ENCODE results near the gene PLPPR2. TPM values are rescaled to one million over a fixed set of nuclear protein-coding genes. Genes with fewer than 3 reads are reported as not detected.

The PLPPR2 gene
- total RNA-seq, 1 experiment from 2014 or later, result 7.5 TPM

GRCh38 chr19:11339254-11340098 lies 15.8 kb upstream of the PLPPR2 start, which contains the start of gene RAB3D (continued):
- TF ChIP-seq NFATC4 (CRISPR knock-in tag; IDR thresholded peaks at IDR 0.05) (no peak), ZNF317 (CRISPR knock-in tag; IDR thresholded peaks at IDR 0.05; ENCODE audit: borderline replicate concordance, low read depth) (no peak), PRDM15 (CRISPR knock-in tag; IDR thresholded peaks at IDR 0.05) (no peak), ZBTB43 (CRISPR knock-in tag; IDR thresholded peaks at IDR 0.05) (0 out of 2 replicates have a peak, but pooled peaks have one; percentile 47), ZNF396 (CRISPR knock-in tag; IDR thresholded peaks at IDR 0.05; ENCODE audit: borderline replicate concordance) (no peak), TCF7 (CRISPR knock-in tag; IDR thresholded peaks at IDR 0.05; ENCODE audit: low read depth) (no peak), TEAD4 (CRISPR knock-in tag; IDR thresholded peaks at IDR 0.05) (no peak), IRF2 (CRISPR knock-in tag; IDR thresholded peaks at IDR 0.05; ENCODE audit: borderline replicate concordance, low read depth) (no peak), ETV6 (CRISPR knock-in tag; IDR thresholded peaks at IDR 0.05) (peak; percentile 54; the same call in 1 of the 2 replicates), PREB (CRISPR knock-in tag; IDR thresholded peaks at IDR 0.05; ENCODE audit: borderline replicate concordance) (no peak), NFE2L1 (CRISPR knock-in tag; IDR thresholded peaks at IDR 0.05) (no peak), ZNF121 (CRISPR knock-in tag; IDR thresholded peaks at IDR 0.05) (peak; percentile 88), SOX15 (CRISPR knock-in tag; IDR thresholded peaks at IDR 0.05) (no peak), FOXK1 (CRISPR knock-in tag; IDR thresholded peaks at IDR 0.05) (peak; percentile 47; the same call in 1 of the 2 replicates)
- TF ChIP-seq, protein P1, sequence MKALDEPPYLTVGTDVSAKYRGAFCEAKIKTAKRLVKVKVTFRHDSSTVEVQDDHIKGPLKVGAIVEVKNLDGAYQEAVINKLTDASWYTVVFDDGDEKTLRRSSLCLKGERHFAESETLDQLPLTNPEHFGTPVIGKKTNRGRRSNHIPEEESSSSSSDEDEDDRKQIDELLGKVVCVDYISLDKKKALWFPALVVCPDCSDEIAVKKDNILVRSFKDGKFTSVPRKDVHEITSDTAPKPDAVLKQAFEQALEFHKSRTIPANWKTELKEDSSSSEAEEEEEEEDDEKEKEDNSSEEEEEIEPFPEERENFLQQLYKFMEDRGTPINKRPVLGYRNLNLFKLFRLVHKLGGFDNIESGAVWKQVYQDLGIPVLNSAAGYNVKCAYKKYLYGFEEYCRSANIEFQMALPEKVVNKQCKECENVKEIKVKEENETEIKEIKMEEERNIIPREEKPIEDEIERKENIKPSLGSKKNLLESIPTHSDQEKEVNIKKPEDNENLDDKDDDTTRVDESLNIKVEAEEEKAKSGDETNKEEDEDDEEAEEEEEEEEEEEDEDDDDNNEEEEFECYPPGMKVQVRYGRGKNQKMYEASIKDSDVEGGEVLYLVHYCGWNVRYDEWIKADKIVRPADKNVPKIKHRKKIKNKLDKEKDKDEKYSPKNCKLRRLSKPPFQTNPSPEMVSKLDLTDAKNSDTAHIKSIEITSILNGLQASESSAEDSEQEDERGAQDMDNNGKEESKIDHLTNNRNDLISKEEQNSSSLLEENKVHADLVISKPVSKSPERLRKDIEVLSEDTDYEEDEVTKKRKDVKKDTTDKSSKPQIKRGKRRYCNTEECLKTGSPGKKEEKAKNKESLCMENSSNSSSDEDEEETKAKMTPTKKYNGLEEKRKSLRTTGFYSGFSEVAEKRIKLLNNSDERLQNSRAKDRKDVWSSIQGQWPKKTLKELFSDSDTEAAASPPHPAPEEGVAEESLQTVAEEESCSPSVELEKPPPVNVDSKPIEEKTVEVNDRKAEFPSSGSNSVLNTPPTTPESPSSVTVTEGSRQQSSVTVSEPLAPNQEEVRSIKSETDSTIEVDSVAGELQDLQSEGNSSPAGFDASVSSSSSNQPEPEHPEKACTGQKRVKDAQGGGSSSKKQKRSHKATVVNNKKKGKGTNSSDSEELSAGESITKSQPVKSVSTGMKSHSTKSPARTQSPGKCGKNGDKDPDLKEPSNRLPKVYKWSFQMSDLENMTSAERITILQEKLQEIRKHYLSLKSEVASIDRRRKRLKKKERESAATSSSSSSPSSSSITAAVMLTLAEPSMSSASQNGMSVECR (CRISPR knock-in tag; IDR thresholded peaks at IDR 0.05; ENCODE audit: borderline replicate concordance), result peak; percentile 62; the same call in 1 of the 2 replicates
- TF ChIP-seq, protein P2, sequence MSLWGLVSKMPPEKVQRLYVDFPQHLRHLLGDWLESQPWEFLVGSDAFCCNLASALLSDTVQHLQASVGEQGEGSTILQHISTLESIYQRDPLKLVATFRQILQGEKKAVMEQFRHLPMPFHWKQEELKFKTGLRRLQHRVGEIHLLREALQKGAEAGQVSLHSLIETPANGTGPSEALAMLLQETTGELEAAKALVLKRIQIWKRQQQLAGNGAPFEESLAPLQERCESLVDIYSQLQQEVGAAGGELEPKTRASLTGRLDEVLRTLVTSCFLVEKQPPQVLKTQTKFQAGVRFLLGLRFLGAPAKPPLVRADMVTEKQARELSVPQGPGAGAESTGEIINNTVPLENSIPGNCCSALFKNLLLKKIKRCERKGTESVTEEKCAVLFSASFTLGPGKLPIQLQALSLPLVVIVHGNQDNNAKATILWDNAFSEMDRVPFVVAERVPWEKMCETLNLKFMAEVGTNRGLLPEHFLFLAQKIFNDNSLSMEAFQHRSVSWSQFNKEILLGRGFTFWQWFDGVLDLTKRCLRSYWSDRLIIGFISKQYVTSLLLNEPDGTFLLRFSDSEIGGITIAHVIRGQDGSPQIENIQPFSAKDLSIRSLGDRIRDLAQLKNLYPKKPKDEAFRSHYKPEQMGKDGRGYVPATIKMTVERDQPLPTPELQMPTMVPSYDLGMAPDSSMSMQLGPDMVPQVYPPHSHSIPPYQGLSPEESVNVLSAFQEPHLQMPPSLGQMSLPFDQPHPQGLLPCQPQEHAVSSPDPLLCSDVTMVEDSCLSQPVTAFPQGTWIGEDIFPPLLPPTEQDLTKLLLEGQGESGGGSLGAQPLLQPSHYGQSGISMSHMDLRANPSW (CRISPR knock-in tag; conservative IDR thresholded peaks at IDR 0.05; ENCODE audit: low read depth), result no peak
- TF ChIP-seq, protein P3, sequence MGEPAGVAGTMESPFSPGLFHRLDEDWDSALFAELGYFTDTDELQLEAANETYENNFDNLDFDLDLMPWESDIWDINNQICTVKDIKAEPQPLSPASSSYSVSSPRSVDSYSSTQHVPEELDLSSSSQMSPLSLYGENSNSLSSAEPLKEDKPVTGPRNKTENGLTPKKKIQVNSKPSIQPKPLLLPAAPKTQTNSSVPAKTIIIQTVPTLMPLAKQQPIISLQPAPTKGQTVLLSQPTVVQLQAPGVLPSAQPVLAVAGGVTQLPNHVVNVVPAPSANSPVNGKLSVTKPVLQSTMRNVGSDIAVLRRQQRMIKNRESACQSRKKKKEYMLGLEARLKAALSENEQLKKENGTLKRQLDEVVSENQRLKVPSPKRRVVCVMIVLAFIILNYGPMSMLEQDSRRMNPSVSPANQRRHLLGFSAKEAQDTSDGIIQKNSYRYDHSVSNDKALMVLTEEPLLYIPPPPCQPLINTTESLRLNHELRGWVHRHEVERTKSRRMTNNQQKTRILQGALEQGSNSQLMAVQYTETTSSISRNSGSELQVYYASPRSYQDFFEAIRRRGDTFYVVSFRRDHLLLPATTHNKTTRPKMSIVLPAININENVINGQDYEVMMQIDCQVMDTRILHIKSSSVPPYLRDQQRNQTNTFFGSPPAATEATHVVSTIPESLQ (CRISPR knock-in tag; IDR thresholded peaks at IDR 0.05), result no peak

Measured in WTC11 (cell line).